ENCODE data around the gene PCMTD2. TPM values are rescaled to one million over a fixed set of nuclear protein-coding genes. Genes with fewer than 3 reads are reported as not detected.

The PCMTD2 gene
- total and polyA plus RNA-seq, 5 donors from 2014 or later, result 51.1 to 112 (median 79.4) TPM

- no peak for ATAC-seq (ENCODE audit: low read depth in 2 of 2)
- H3K4me1 Mint-ChIP-seq, result peaks cover 0 to 2% (median 0%) of the 10 kb centered on the region in 4 donors
- no peak overlapping the region for H3K4me3 ChIP-seq (ENCODE audit: low read depth, low read length)
- no peak for DNase-seq
- no peaks in the 10 kb centered on the region for H3K4me1 ChIP-seq (ENCODE audit: control insufficient read depth, insufficient read depth, low read length, poor library complexity, severe bottlenecking)
- no peak overlapping the region for H3K27ac Mint-ChIP-seq
- H3K9me3 Mint-ChIP-seq, result no peaks in the 10 kb centered on the region
- no peak overlapping the region for H3K4me3 Mint-ChIP-seq
- H3K27me3 Mint-ChIP-seq, result peaks cover 37% of the 10 kb centered on the region
- H3K27me3 ChIP-seq (ENCODE audit: control insufficient read depth, insufficient read depth, low read length), result no peaks in the 10 kb centered on the region
- no peak overlapping the region for H3K27ac ChIP-seq (ENCODE audit: insufficient read depth, low read length, poor library complexity, severe bottlenecking)
- H3K36me3 Mint-ChIP-seq, result no peaks in the 10 kb centered on the region
- no peaks in the 10 kb centered on the region for H3K9me3 ChIP-seq (ENCODE audit: control insufficient read depth in 2 of 2, low read length in 2 of 2)
- H3K36me3 ChIP-seq (ENCODE audit: control insufficient read depth, insufficient read depth, low read length), result no peaks in the 10 kb centered on the region
Measured at GRCh38 chr20:64242797-64243475, 12.6 kb upstream of the PCMTD2 start.

DNA sequence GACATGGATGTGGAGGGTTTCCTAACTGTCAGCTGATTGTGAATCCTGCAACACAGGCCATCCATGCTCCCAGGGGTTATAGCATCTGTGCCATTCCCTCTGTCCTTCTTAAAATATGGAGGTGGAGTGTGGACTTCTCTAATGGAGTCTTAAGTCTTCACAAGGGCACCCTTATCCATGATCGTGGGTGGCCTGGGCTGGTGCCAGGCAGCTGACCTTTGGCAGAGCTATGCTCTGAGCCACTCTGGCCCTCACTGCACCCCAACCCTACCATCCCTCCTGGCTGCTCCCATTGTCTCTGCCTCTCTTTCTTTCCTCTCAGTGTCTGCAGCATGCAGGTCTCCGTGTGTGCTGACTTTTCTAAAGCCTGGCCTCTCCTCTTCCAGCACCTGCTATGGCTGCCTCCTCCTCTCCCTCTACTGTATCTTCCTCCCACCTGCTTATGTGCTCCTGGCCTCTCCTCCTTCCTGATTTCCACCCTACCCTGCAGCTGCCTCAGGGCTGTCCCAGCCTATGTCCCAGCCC is 11.2 kb upstream of the PCMTD2 start:
- H3K27ac Mint-ChIP-seq, result peak overlapping the region in 2 of 3 donors; percentile 25 to 44
- no peaks in the 10 kb centered on the region for H3K36me3 Mint-ChIP-seq
- H3K4me3 ChIP-seq (ENCODE audit: low read depth, low read length), result no peak overlapping the region
- ATAC-seq (ENCODE audit: low read depth in 2 of 2) (no peak), DNase-seq (no peak)
- peaks cover 43% of the 10 kb centered on the region for H3K27me3 Mint-ChIP-seq
- H3K27ac ChIP-seq (ENCODE audit: insufficient read depth, low read length, poor library complexity, severe bottlenecking), result no peak overlapping the region
- peaks cover 0 to 2% (median 0%) of the 10 kb centered on the region in 4 donors for H3K4me1 Mint-ChIP-seq
- H3K4me3 Mint-ChIP-seq, result no peak overlapping the region
- no peaks in the 10 kb centered on the region for H3K27me3 ChIP-seq (ENCODE audit: control insufficient read depth, insufficient read depth, low read length)
- H3K9me3 Mint-ChIP-seq, result no peaks in the 10 kb centered on the region
- H3K9me3 ChIP-seq (ENCODE audit: control insufficient read depth in 2 of 2, low read length in 2 of 2), result no peaks in the 10 kb centered on the region
- no peaks in the 10 kb centered on the region for H3K4me1 ChIP-seq (ENCODE audit: control insufficient read depth, insufficient read depth, low read length, poor library complexity, severe bottlenecking)
- H3K36me3 ChIP-seq (ENCODE audit: control insufficient read depth, insufficient read depth, low read length), result no peaks in the 10 kb centered on the region

- Mint-ChIP-seq H3K4me3 (no peak overlapping the region), H3K4me1 (peaks cover 0 to 2% (median 0%) of the 10 kb centered on the region in 4 donors), H3K27me3 (peaks cover 49% of the 10 kb centered on the region), H3K36me3 (no peaks in the 10 kb centered on the region), H3K27ac (peak overlapping the region in 2 of 3 donors; percentile 25 to 44), H3K9me3 (no peaks in the 10 kb centered on the region)
- DNase-seq, result peak in 1 of 3 donors; percentile 29
- Histone ChIP-seq H3K4me1 (ENCODE audit: control insufficient read depth, insufficient read depth, low read length, poor library complexity, severe bottlenecking) (no peaks in the 10 kb centered on the region), H3K4me3 (ENCODE audit: low read depth, low read length) (no peak overlapping the region), H3K27ac (ENCODE audit: insufficient read depth, low read length, poor library complexity, severe bottlenecking) (no peak overlapping the region), H3K27me3 (ENCODE audit: control insufficient read depth, insufficient read depth, low read length) (no peaks in the 10 kb centered on the region), H3K36me3 (ENCODE audit: control insufficient read depth, insufficient read depth, low read length) (no peaks in the 10 kb centered on the region), H3K9me3 (ENCODE audit: control insufficient read depth in 2 of 2, low read length in 2 of 2) (no peaks in the 10 kb centered on the region)
- ATAC-seq (ENCODE audit: low read depth in 2 of 2), result peak in 1 of 2 donors; percentile 25
Measured at GRCh38 chr20:64244870-64245603, 10.5 kb upstream of the PCMTD2 start.

DNA sequence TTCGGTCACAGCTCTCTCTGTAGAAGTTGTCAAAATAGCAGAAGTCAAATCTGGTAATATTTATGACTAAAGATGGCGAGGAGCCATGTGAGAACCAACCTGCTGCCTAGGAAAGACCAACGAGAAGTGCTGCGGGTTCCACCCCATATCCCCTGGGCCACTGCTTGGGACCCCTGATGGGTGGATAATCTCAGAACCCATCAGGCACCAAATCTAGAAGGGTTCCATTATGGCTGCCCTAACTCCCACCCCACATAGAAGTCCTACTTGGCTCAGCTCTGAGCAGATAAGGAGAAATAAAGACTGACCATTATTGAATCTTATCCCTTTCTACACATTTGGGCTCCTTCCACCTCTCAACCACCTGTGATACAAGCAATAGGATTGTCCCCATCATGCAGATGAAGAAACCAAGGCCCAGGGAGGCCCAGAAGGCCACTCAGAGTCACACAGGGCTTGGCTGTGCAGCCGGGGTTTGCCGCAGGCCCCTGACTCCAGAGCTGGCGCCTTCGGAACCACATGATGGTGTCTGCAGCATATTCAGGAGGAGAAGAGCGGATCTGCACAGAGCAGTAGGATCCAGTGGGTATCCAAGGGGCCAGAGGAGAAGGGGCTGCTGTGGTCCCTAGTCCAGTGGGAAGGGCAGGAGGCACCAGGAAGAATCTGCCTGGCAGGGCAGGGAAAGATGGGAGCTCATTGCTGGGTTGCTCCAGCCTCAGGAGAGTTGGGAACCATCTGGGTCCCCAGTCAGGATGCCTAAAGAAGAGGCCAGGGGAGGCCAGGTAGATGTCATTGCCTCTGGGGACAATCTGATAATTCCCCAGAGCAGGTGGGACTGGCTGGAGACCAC is 9.6 kb upstream of the PCMTD2 start:
- Mint-ChIP-seq H3K4me3 (no peak overlapping the region), H3K9me3 (no peaks in the 10 kb centered on the region), H3K27me3 (peaks cover 57% of the 10 kb centered on the region), H3K27ac (peak overlapping the region in 1 of 3 donors; percentile 54), H3K4me1 (peaks cover 0 to 2% (median 0%) of the 10 kb centered on the region in 4 donors), H3K36me3 (no peaks in the 10 kb centered on the region)
- no peak for DNase-seq
- Histone ChIP-seq H3K27me3 (ENCODE audit: control insufficient read depth, insufficient read depth, low read length) (no peaks in the 10 kb centered on the region), H3K36me3 (ENCODE audit: control insufficient read depth, insufficient read depth, low read length) (no peaks in the 10 kb centered on the region), H3K4me3 (ENCODE audit: low read depth, low read length) (no peak overlapping the region), H3K27ac (ENCODE audit: insufficient read depth, low read length, poor library complexity, severe bottlenecking) (no peak overlapping the region), H3K4me1 (ENCODE audit: control insufficient read depth, insufficient read depth, low read length, poor library complexity, severe bottlenecking) (no peaks in the 10 kb centered on the region), H3K9me3 (ENCODE audit: control insufficient read depth in 2 of 2, low read length in 2 of 2) (no peaks in the 10 kb centered on the region)
- ATAC-seq (ENCODE audit: low read depth in 2 of 2), result no peak

DNA sequence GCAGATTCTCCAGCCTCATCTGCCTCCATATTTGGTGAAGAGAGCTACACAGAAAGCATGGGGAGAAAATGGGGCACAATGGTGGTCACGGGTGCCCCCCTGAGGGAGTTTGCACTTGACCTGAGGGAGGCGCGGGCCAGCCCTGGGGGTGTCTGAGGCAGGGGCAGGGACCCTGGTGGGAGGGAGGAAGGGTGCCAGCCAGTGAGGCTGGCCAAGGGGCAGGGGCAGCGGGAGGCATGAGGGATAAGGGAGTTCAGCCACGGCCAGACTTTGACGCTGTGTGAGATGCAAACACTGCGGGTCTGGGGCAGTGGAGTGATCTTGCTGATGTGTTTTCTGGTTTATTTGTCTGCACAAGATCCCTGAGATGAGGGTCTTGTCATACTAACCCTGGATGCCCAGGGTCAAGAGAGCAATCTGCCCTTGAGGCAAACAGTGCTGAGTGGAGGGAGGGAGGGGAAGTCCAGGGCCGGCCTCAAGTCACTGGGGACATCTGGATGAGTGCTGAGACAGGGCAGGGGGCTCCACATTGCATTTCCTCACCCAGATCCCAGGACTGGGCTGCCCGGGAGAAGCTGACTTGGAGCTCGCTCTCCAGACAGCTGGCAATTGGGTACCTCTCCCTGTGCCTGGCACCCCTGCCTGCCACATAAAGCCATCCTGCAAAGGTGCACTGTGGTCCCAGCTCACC is 8.8 kb upstream of the PCMTD2 start:
- H3K4me1 Mint-ChIP-seq, result peaks cover 0 to 2% (median 0%) of the 10 kb centered on the region in 4 donors
- no peak overlapping the region for H3K27ac ChIP-seq (ENCODE audit: insufficient read depth, low read length, poor library complexity, severe bottlenecking)
- peaks cover 63% of the 10 kb centered on the region for H3K27me3 Mint-ChIP-seq
- H3K36me3 Mint-ChIP-seq, result no peaks in the 10 kb centered on the region
- ATAC-seq (ENCODE audit: low read depth in 2 of 2) (no peak), DNase-seq (no peak)
- H3K4me3 Mint-ChIP-seq, result no peak overlapping the region
- peak overlapping the region in 1 of 3 donors; percentile 54 for H3K27ac Mint-ChIP-seq
- no peak overlapping the region for H3K4me3 ChIP-seq (ENCODE audit: low read depth, low read length)
- H3K36me3 ChIP-seq (ENCODE audit: control insufficient read depth, insufficient read depth, low read length), result no peaks in the 10 kb centered on the region
- H3K9me3 ChIP-seq (ENCODE audit: control insufficient read depth in 2 of 2, low read length in 2 of 2), result no peaks in the 10 kb centered on the region
- no peaks in the 10 kb centered on the region for H3K4me1 ChIP-seq (ENCODE audit: control insufficient read depth, insufficient read depth, low read length, poor library complexity, severe bottlenecking)
- no peaks in the 10 kb centered on the region for H3K9me3 Mint-ChIP-seq
- peaks cover 3% of the 10 kb centered on the region for H3K27me3 ChIP-seq (ENCODE audit: control insufficient read depth, insufficient read depth, low read length)

DNA sequence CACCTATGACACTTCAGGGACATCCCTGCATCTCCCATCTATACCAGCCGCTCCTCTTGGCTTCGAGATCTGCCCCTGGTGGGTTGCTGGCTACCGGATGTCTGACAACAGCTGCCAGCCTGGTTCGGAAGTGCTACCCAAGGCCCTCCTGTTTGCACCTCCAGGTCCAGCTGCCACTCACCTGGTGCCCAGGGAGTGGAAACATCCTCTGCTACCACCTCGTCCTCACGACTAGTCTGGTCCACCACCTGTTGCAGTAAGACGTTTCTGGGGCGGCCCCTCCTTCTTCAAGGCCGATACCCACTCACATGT is 8.3 kb upstream of the PCMTD2 start:
- Mint-ChIP-seq H3K4me3 (no peak overlapping the region), H3K27me3 (peaks cover 58% of the 10 kb centered on the region), H3K36me3 (no peaks in the 10 kb centered on the region), H3K9me3 (no peaks in the 10 kb centered on the region), H3K27ac (no peak overlapping the region), H3K4me1 (peaks cover 0 to 2% (median 0%) of the 10 kb centered on the region in 4 donors)
- Histone ChIP-seq H3K4me1 (ENCODE audit: control insufficient read depth, insufficient read depth, low read length, poor library complexity, severe bottlenecking) (no peaks in the 10 kb centered on the region), H3K9me3 (ENCODE audit: control insufficient read depth in 2 of 2, low read length in 2 of 2) (no peaks in the 10 kb centered on the region), H3K4me3 (ENCODE audit: low read depth, low read length) (no peak overlapping the region), H3K27ac (ENCODE audit: insufficient read depth, low read length, poor library complexity, severe bottlenecking) (no peak overlapping the region), H3K36me3 (ENCODE audit: control insufficient read depth, insufficient read depth, low read length) (no peaks in the 10 kb centered on the region), H3K27me3 (ENCODE audit: control insufficient read depth, insufficient read depth, low read length) (peaks cover 4% of the 10 kb centered on the region)
- no peak for DNase-seq
- no peak for ATAC-seq (ENCODE audit: low read depth in 2 of 2)

Data from CD4-positive, CD25-positive, alpha-beta regulatory T cell (primary cell).